Measurements from ENCODE around the gene KRT86. TPM values are rescaled to one million over a fixed set of nuclear protein-coding genes. Genes with fewer than 3 reads are reported as not detected.

KRT86 gene
- total and polyA plus RNA-seq, 2 of the 13 experiments (the other 11 are each of a cell fraction or from before 2014, with no cell fraction given), result not detected

DNA sequence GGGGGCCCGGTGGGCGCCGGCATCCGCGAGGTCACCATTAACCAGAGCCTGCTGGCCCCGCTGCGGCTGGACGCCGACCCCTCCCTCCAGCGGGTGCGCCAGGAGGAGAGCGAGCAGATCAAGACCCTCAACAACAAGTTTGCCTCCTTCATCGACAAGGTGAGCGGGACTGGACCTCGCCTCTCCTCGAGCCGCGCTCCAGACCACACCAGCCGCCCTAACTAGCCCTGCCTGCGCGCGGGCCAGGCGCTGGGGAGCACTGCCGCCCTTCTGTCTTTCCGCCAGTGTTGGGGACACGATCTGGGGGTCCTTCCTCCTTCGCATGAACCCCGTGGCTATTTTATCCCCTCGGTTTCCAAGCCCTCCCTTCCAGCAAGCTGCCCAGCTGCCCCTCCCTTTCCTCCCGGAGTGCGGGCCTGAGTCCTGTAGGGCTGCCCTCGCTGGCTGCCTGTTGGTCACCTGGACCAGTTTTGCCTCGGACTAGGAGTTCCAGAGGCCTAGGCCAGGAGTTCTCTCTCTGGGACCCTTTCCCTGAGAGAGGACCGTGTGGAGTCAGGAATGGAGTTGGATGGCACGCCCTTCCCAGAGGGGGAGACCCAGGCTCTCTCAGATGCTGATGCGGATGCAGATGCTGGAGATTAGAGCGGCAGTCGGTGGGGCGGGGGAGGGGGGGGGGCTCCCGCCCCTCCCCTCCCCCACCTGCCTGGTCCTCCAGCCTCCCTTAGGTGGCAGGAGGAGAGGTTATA, 40.8 kb upstream of the KRT86 start (continued):
- TF ChIP-seq STAT5B (CRISPR knock-in tag; IDR thresholded peaks at IDR 0.05), result no peak

DNA sequence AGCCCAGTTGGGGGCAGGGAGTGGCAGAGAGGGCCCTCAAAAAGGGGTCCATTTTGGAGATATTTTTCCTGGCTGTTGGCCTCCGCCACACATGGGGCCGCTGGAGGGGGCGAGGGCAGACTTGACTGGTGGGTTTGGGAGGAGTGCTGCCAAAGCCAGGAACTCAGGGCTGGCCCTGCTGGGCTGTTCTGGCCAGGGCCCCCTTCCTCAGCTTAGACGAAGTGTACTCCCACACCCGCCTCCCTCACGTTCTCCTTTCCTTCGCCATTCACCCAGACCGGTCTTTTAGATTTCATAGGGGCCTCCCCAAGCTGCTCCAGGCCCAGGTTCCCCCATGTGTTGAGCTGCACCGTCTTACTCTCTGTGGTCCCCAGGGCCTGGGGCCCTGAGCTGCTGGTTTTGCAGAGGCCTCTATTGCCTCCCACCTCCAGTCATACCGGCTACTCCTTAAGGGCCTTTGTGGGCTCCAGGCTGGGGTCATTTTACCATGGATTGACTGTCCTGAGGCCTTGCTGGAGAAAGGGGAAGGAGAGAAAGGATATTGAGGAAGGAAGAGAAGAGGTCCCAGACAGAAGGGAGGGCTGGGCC, 40.1 kb upstream of the KRT86 start:
- BruUV-seq (replicated peaks), result no TSS peak
- DNase-seq (ENCODE audit: low spot score), result no peak

DNA sequence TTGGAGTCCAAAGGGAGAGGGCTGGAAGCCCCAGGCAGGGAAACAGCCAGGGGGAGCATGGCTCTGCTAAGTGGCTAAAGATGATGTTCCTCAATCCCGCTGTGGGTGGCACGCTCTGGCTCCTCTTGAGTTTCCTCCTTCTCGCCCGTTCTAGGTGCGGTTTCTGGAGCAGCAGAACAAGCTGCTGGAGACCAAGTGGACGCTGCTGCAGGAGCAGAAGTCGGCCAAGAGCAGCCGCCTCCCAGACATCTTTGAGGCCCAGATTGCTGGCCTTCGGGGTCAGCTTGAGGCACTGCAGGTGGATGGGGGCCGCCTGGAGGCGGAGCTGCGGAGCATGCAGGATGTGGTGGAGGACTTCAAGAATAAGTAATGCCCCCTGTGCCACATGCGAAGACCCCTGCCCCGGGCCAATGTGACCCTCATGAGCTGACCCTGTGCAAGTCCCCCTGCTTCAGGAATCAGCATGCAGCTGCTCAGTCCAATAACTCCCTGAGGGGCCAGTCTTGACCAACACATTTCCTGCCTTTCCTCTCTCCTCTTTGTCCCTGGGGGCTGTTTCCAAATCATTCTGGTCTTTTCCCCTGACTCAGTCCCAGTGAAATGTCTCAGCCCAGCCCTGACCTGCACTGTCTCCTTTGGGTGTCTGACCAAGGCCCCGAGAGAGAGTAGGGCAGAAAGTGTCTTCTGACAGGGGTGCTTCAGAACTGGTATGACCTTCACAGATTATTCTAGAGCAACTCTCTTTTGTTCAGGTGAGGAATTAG, 39.3 kb upstream of the KRT86 start:
- no peak overlapping the region for H3K9ac ChIP-seq (ENCODE audit: insufficient read depth, low read depth, low read length)
- intact Hi-C loops (cut with micrococcal nuclease; ENCODE audit: unreplicated experiment), result no loop called here
- H3K27me3 ChIP-seq (ENCODE audit: control insufficient read depth in 1 of 2, insufficient read depth in 2 of 2, low read length in 2 of 2), result peaks cover 2 to 49% of the 10 kb centered on the region in 2 experiments; a peak in 4 of 5 replicates
- no peaks in the 10 kb centered on the region for H3K79me2 ChIP-seq (ENCODE audit: insufficient read depth, low read length)
- BruUV-seq (replicated peaks), result no TSS peak
- no peaks in the 10 kb centered on the region for H3K9me3 ChIP-seq (ENCODE audit: low read length)
- no peak overlapping the region for H3K4me2 ChIP-seq (ENCODE audit: low read depth, low read length)
- ChIA-PET POLR2A (no interaction called here), CTCF (ENCODE audit: low intra/inter-chr PET ratio, low total read pairs) (no interaction called here)
- no peak overlapping the region for H2AFZ ChIP-seq (ENCODE audit: low read length)
- no peak for FAIRE-seq
- H3K27ac ChIP-seq (ENCODE audit: extremely low read length, insufficient read depth, low read length), result no peak overlapping the region
- H4K20me1 ChIP-seq (ENCODE audit: insufficient read depth, low read length), result no peaks in the 10 kb centered on the region
- WGBS (ENCODE audit: low lambda C conversion rate), result 15% methylated on average over 4 of the region's 15 CpGs
- no peak overlapping the region for H3K4me3 ChIP-seq (replicated peaks in 1 of 3; ENCODE audit: insufficient read depth in 1 of 3, low read depth in 2 of 3, low read length in 3 of 3)
- DNase-seq (ENCODE audit: low spot score), result no peak
- ATAC-seq, result no peak
- no peaks in the 10 kb centered on the region for H3K36me3 ChIP-seq (replicated peaks in 1 of 2; ENCODE audit: control insufficient read depth in 1 of 2, insufficient read depth in 2 of 2, low read length in 2 of 2)
- in situ Hi-C loops (cut with HindIII; ENCODE audit: extremely low pct_ligation_motif_present, low pct_unique_long_range_greater_than_20kb), result no loop called here
- no peaks in the 10 kb centered on the region for H3K4me1 ChIP-seq (ENCODE audit: insufficient read depth, low read length)
- TF ChIP-seq PCBP1 (IDR thresholded peaks at IDR 0.05; ENCODE audit: borderline replicate concordance, low read depth, low read length), result no peak
- TF ChIP-seq, protein P1, sequence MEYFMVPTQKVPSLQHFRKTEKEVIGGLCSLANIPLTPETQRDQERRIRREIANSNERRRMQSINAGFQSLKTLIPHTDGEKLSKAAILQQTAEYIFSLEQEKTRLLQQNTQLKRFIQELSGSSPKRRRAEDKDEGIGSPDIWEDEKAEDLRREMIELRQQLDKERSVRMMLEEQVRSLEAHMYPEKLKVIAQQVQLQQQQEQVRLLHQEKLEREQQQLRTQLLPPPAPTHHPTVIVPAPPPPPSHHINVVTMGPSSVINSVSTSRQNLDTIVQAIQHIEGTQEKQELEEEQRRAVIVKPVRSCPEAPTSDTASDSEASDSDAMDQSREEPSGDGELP (IDR thresholded peaks at IDR 0.05; ENCODE audit: borderline replicate concordance, low read depth), result no peak
- TF ChIP-seq, protein P2, sequence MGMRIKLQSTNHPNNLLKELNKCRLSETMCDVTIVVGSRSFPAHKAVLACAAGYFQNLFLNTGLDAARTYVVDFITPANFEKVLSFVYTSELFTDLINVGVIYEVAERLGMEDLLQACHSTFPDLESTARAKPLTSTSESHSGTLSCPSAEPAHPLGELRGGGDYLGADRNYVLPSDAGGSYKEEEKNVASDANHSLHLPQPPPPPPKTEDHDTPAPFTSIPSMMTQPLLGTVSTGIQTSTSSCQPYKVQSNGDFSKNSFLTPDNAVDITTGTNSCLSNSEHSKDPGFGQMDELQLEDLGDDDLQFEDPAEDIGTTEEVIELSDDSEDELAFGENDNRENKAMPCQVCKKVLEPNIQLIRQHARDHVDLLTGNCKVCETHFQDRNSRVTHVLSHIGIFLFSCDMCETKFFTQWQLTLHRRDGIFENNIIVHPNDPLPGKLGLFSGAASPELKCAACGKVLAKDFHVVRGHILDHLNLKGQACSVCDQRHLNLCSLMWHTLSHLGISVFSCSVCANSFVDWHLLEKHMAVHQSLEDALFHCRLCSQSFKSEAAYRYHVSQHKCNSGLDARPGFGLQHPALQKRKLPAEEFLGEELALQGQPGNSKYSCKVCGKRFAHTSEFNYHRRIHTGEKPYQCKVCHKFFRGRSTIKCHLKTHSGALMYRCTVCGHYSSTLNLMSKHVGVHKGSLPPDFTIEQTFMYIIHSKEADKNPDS (CRISPR knock-in tag; IDR thresholded peaks at IDR 0.05), result no peak
- no peak for TF ChIP-seq ZNF550 (CRISPR knock-in tag; IDR thresholded peaks at IDR 0.05; ENCODE audit: borderline replicate concordance)

More for the DNA sequence above, 40.1 kb upstream of the KRT86 start:
- H3K36me3 ChIP-seq (replicated peaks in 1 of 2; ENCODE audit: control insufficient read depth in 1 of 2, insufficient read depth in 2 of 2, low read length in 2 of 2), result no peaks in the 10 kb centered on the region
- 59% methylated on average over 9 of the region's 10 CpGs for WGBS (ENCODE audit: low lambda C conversion rate)
- H4K20me1 ChIP-seq (ENCODE audit: insufficient read depth, low read length), result no peaks in the 10 kb centered on the region
- no peak overlapping the region for H3K4me3 ChIP-seq (replicated peaks in 1 of 3; ENCODE audit: insufficient read depth in 1 of 3, low read depth in 2 of 3, low read length in 3 of 3)
- FAIRE-seq, result no peak
- no peak overlapping the region for H3K9ac ChIP-seq (ENCODE audit: insufficient read depth, low read depth, low read length)
- no peak overlapping the region for H2AFZ ChIP-seq (ENCODE audit: low read length)
- POLR2A ChIA-PET, result no interaction called here
- H3K4me2 ChIP-seq (ENCODE audit: low read depth, low read length), result no peak overlapping the region
- no peak for ATAC-seq
- in situ Hi-C loops (cut with HindIII; ENCODE audit: extremely low pct_ligation_motif_present, low pct_unique_long_range_greater_than_20kb) (no loop called here), intact Hi-C loops (cut with micrococcal nuclease; ENCODE audit: unreplicated experiment) (no loop called here)
- no peak overlapping the region for H3K27ac ChIP-seq (ENCODE audit: extremely low read length, insufficient read depth, low read length)
- H3K4me1 ChIP-seq (ENCODE audit: insufficient read depth, low read length), result no peaks in the 10 kb centered on the region
- CTCF ChIA-PET (ENCODE audit: low intra/inter-chr PET ratio, low total read pairs), result no interaction called here
- no peaks in the 10 kb centered on the region for H3K9me3 ChIP-seq (ENCODE audit: low read length)
- no peaks in the 10 kb centered on the region for H3K79me2 ChIP-seq (ENCODE audit: insufficient read depth, low read length)
- H3K27me3 ChIP-seq (ENCODE audit: control insufficient read depth in 1 of 2, insufficient read depth in 2 of 2, low read length in 2 of 2), result peaks cover 2 to 49% of the 10 kb centered on the region in 2 experiments; a peak in 4 of 5 replicates
- TF ChIP-seq NFATC3 (CRISPR knock-in tag; IDR thresholded peaks at IDR 0.05) (no peak), TAF1 (CRISPR knock-in tag; IDR thresholded peaks at IDR 0.05) (no peak), ZNF713 (CRISPR knock-in tag; IDR thresholded peaks at IDR 0.05) (no peak)

Data from HepG2 (cell line).